GM12864 (cell line): Measurements from ENCODE around the gene DCBLD2.

Experiments used
- DNase-seq: peaks from one replicate; pipeline ENCODE4 v3.0.0-alpha.2; 2011; ENCODE audit warnings: low read depth
- H3K4me3 ChIP-seq: 2 replicates; pipeline ENCODE4 v1.5.1; 2011; ENCODE audit warnings: mild to moderate bottlenecking, low read depth, low read length, control low read depth
- CTCF ChIP-seq: IDR thresholded peaks from 2 replicates; pipeline ENCODE4 v1.5.1; 2011; ENCODE audit warnings: low read depth, mild to moderate bottlenecking, moderate library complexity, low read length, control low read depth, inconsistent platforms; ENCODE audit errors: missing control alignments

Gene DCBLD2

GRCh38 chr3:98829246-98829832 is 72.2 kb downstream of the DCBLD2 start:
- no peak for TF ChIP-seq CTCF
- no peak for DNase-seq
- no peak overlapping the region for H3K4me3 ChIP-seq

GRCh38 chr3:98827221-98827920 is 74.1 kb downstream of the DCBLD2 start:
- TF ChIP-seq CTCF = no peak
- DNase-seq = no peak
- H3K4me3 ChIP-seq = no peak overlapping the region

- no peak for DNase-seq
- H3K4me3 ChIP-seq = no peak overlapping the region
- TF ChIP-seq CTCF = no peak
Observed at GRCh38 chr3:98826126-98826525, 75.4 kb downstream of the DCBLD2 start.

GRCh38 chr3:98824256-98824655 is 77.2 kb downstream of the DCBLD2 start:
- no peak overlapping the region for H3K4me3 ChIP-seq
- DNase-seq = no peak
- TF ChIP-seq CTCF = peak; percentile 34

GRCh38 chr3:98823791-98824190 is 77.7 kb downstream of the DCBLD2 start:
- no peak for DNase-seq
- H3K4me3 ChIP-seq = no peak overlapping the region
- TF ChIP-seq CTCF = no peak

GRCh38 chr3:98821063-98821462 is 80.4 kb downstream of the DCBLD2 start:
- TF ChIP-seq CTCF = no peak
- H3K4me3 ChIP-seq = no peak overlapping the region
- DNase-seq = no peak

- no peak overlapping the region for H3K4me3 ChIP-seq
- peak; percentile 54 for TF ChIP-seq CTCF
- peak; percentile 19 for DNase-seq
Observed at GRCh38 chr3:98817547-98818041, 83.9 kb downstream of the DCBLD2 start.
